ENCODE data around the gene CD4. TPM values are rescaled to one million over a fixed set of nuclear protein-coding genes. Genes with fewer than 3 reads are reported as not detected.

CD4 gene
- total RNA-seq, 2 donors from 2014 or later = 1.6 to 8.6 TPM

GRCh38 chr12:6758506-6759095 lies 30.7 kb upstream of the CD4 start:
- DNase-seq (ENCODE audit: low spot score) = no peak
- no peak for TF ChIP-seq CTCF (IDR thresholded peaks at IDR 0.05)
- no peak for TF ChIP-seq POLR2A (IDR thresholded peaks at IDR 0.05)
- no peak for TF ChIP-seq POLR2AphosphoS5 (IDR thresholded peaks at IDR 0.05)
- intact Hi-C loops (cut with DNase I) = no loop called here
- H3K4me1 ChIP-seq (replicated peaks) = peaks cover 11% of the 10 kb centered on the region
- 87% methylated on average over 9 of the region's 9 CpGs for WGBS
- no peak overlapping the region for H3K27ac ChIP-seq
- H3K36me3 ChIP-seq = no peaks in the 10 kb centered on the region
- no peaks in the 10 kb centered on the region for H3K27me3 ChIP-seq (replicated peaks; ENCODE audit: insufficient read depth)
- H3K9me3 ChIP-seq = no peaks in the 10 kb centered on the region
- H3K4me3 ChIP-seq = no peak overlapping the region

GRCh38 chr12:6759741-6760140 lies 29.6 kb upstream of the CD4 start:
- Histone ChIP-seq H3K27me3 (replicated peaks; ENCODE audit: insufficient read depth) (no peaks in the 10 kb centered on the region), H3K36me3 (no peaks in the 10 kb centered on the region), H3K9me3 (no peaks in the 10 kb centered on the region), H3K27ac (peak overlapping the region; percentile 54 to 66), H3K4me1 (replicated peaks) (peaks cover 3% of the 10 kb centered on the region), H3K4me3 (no peak overlapping the region)
- intact Hi-C loops (cut with DNase I) = no loop called here
- WGBS = 88% methylated on average over 5 of the region's 5 CpGs
- no peak for TF ChIP-seq CTCF (IDR thresholded peaks at IDR 0.05)
- no peak for TF ChIP-seq POLR2AphosphoS5 (IDR thresholded peaks at IDR 0.05)
- TF ChIP-seq POLR2A (IDR thresholded peaks at IDR 0.05) = no peak
- DNase-seq (ENCODE audit: low spot score) = no peak

- H3K4me3 ChIP-seq = no peak overlapping the region
- H3K36me3 ChIP-seq = no peaks in the 10 kb centered on the region
- no peak for TF ChIP-seq POLR2A (IDR thresholded peaks at IDR 0.05)
- TF ChIP-seq POLR2AphosphoS5 (IDR thresholded peaks at IDR 0.05) = no peak
- TF ChIP-seq CTCF (IDR thresholded peaks at IDR 0.05) = no peak
- H3K4me1 ChIP-seq (replicated peaks) = peaks cover 6% of the 10 kb centered on the region
- H3K27me3 ChIP-seq (replicated peaks; ENCODE audit: insufficient read depth) = no peaks in the 10 kb centered on the region
- intact Hi-C loops (cut with DNase I) = no loop called here
- H3K27ac ChIP-seq = peak overlapping the region; percentile 92 to 99
- WGBS = 37% methylated on average over 4 of the region's 4 CpGs
- H3K9me3 ChIP-seq = no peaks in the 10 kb centered on the region
- DNase-seq (ENCODE audit: low spot score) = no peak
Measured at GRCh38 chr12:6763380-6763779, 25.9 kb upstream of the CD4 start.

- peak; percentile 96 for DNase-seq (ENCODE audit: low spot score)
- peak overlapping the region; percentile 6 to 17 for H3K4me3 ChIP-seq
- intact Hi-C loops (cut with DNase I) = no loop called here
- H3K36me3 ChIP-seq = no peaks in the 10 kb centered on the region
- peak; percentile 46 for TF ChIP-seq POLR2A (IDR thresholded peaks at IDR 0.05)
- peak; percentile 94 for TF ChIP-seq POLR2AphosphoS5 (IDR thresholded peaks at IDR 0.05)
- TF ChIP-seq CTCF (IDR thresholded peaks at IDR 0.05) = no peak
- 2% methylated on average over 16 of the region's 16 CpGs for WGBS
- H3K9me3 ChIP-seq = no peaks in the 10 kb centered on the region
- no peaks in the 10 kb centered on the region for H3K27me3 ChIP-seq (replicated peaks; ENCODE audit: insufficient read depth)
- peak overlapping the region; percentile 92 to 99 for H3K27ac ChIP-seq
- peaks cover 11% of the 10 kb centered on the region for H3K4me1 ChIP-seq (replicated peaks)
Measured at GRCh38 chr12:6764011-6764828, 25.1 kb upstream of the CD4 start.
